ENCODE measurements around the gene AADACL3. TPM values are rescaled to one million over a fixed set of nuclear protein-coding genes. Genes with fewer than 3 reads are reported as not detected.

AADACL3 gene
- total and polyA plus RNA-seq, 2 of the 13 experiments (the other 11 are each of a cell fraction or from before 2014, with no cell fraction given): not detected

GRCh38 chr1:12769031-12769430 lies 53.1 kb downstream of the AADACL3 start:
- BruUV-seq (replicated peaks): no TSS peak
- peaks cover 1 to 27% of the 10 kb centered on the region in 2 experiments; a peak in 3 of 5 replicates for H3K27me3 ChIP-seq (ENCODE audit: control insufficient read depth in 1 of 2, insufficient read depth in 2 of 2, low read length in 2 of 2)
- H4K20me1 ChIP-seq (ENCODE audit: insufficient read depth, low read length): no peaks in the 10 kb centered on the region
- no peaks in the 10 kb centered on the region for H3K79me2 ChIP-seq (ENCODE audit: insufficient read depth, low read length)
- H3K36me3 ChIP-seq (replicated peaks in 1 of 2; ENCODE audit: control insufficient read depth in 1 of 2, insufficient read depth in 2 of 2, low read length in 2 of 2): no peaks in the 10 kb centered on the region
- ChIA-PET CTCF (ENCODE audit: low intra/inter-chr PET ratio, low total read pairs) (no interaction called here), POLR2A (no interaction called here)
- intact Hi-C loops (cut with micrococcal nuclease; ENCODE audit: unreplicated experiment) (no loop called here), in situ Hi-C loops (cut with HindIII; ENCODE audit: extremely low pct_ligation_motif_present, low pct_unique_long_range_greater_than_20kb) (no loop called here)
- H3K27ac ChIP-seq (ENCODE audit: extremely low read length, insufficient read depth, low read length): no peak overlapping the region
- H3K9ac ChIP-seq (ENCODE audit: insufficient read depth, low read depth, low read length): no peak overlapping the region
- H3K4me3 ChIP-seq (replicated peaks in 1 of 3; ENCODE audit: insufficient read depth in 1 of 3, low read depth in 2 of 3, low read length in 3 of 3): no peak overlapping the region
- H3K4me1 ChIP-seq (ENCODE audit: insufficient read depth, low read length): no peaks in the 10 kb centered on the region
- no peak for FAIRE-seq
- no peak for TF ChIP-seq E2F1 (CRISPR knock-in tag; IDR thresholded peaks at IDR 0.05)
- no peak for TF ChIP-seq AFF4 (CRISPR knock-in tag; IDR thresholded peaks at IDR 0.05)
- no peak for TF ChIP-seq NR2F1 (CRISPR knock-in tag; IDR thresholded peaks at IDR 0.05)
- TF ChIP-seq ZBTB4 (CRISPR knock-in tag; IDR thresholded peaks at IDR 0.05; ENCODE audit: borderline replicate concordance): no peak
- no peak for TF ChIP-seq ZNF670 (CRISPR knock-in tag; IDR thresholded peaks at IDR 0.05; ENCODE audit: borderline replicate concordance)
- no peak for TF ChIP-seq ZZZ3 (CRISPR knock-in tag; IDR thresholded peaks at IDR 0.05; ENCODE audit: borderline replicate concordance)
- TF ChIP-seq ZMAT3 (CRISPR knock-in tag; conservative IDR thresholded peaks at IDR 0.05): no peak
- no peak for TF ChIP-seq KDM6A (CRISPR knock-in tag; IDR thresholded peaks at IDR 0.05; ENCODE audit: low read depth)
- TF ChIP-seq ETV5 (CRISPR knock-in tag; IDR thresholded peaks at IDR 0.05; ENCODE audit: borderline replicate concordance): no peak
- no peak for TF ChIP-seq ELF1 (CRISPR knock-in tag; IDR thresholded peaks at IDR 0.05)
- no peak overlapping the region for H2AFZ ChIP-seq (ENCODE audit: low read length)
- 0% methylated on average over 2 of the region's 2 CpGs for WGBS (ENCODE audit: low lambda C conversion rate)
- no peak overlapping the region for H3K4me2 ChIP-seq (ENCODE audit: low read depth, low read length)
- DNase-seq (ENCODE audit: low spot score): no peak
- ATAC-seq: no peak
- H3K9me3 ChIP-seq (ENCODE audit: low read length): no peaks in the 10 kb centered on the region

All from HepG2 (cell line).